GM18861 (cell line): Measurements from ENCODE around the gene F2R.
"Not testable (repeated sequence)": the region's sequence is repeated elsewhere in the genome, so short reads cannot be mapped to it uniquely, and the experiment has no call there.

Source experiments
- ATAC-seq: cut with Tn5 transposase; IDR thresholded peaks from one replicate; pipeline ENCODE4 v1.9.1; 2021; ENCODE audit not compliant: unreplicated experiment

The F2R gene

DNA sequence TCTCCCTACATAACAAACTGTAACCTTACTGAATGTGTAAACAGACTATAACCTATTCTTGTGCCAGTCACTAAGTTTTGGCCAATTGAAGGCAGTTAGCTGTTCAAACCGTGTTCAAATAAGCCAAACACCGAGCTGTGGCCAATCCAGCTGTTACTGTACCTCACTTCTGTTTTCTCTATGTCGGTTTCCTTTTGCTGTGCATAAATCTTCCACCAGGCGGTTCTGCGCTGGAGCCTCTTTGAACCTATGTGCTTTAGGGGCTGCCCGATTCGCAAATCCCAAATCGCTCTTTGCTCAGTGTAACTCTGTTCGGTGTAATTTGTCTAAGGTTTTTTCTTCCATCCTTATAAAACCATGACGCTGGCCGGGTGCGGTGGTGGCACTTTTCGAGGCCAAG lies 31.8 kb downstream of the F2R start:
- no peak for ATAC-seq

DNA sequence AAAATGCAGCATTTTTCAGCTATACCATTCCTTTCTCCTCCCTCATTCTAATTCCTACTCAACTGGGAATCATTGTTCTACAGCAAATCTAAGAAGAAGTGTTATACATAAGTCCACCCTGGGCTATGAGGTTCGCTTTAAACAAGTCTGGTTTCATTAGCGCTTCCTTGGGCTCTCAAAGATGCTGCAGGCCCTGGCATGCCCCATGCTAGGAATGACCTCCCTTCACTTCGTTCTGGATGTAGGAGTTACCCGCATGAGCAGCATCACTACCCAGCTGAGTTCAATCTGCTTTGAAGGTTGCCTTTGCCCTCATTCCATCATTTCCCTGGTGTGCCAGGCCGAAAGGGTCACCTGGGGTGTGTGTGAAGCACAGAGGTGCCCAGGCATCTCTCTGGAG lies 35.4 kb downstream of the F2R start:
- ATAC-seq = no peak

DNA sequence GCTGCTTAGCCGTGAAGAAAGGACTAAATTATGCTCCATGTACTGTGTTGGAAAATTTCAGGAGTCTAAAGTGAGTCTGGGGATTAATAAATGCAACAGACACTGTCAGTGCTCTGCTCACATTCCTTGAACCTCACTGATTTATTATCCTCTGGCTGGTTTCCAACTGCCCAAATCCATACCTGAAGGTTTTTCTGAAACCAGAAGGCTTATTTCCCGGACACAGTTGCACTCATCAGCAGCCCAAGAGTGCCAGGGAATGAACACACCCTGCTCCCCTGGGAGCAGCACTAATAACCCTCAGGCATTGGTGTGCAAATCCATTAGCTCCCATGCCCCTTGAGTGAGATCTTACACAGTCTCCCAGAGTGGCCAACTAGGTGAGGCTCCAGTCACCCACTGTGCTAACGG lies 38.7 kb downstream of the F2R start:
- no peak for ATAC-seq

DNA sequence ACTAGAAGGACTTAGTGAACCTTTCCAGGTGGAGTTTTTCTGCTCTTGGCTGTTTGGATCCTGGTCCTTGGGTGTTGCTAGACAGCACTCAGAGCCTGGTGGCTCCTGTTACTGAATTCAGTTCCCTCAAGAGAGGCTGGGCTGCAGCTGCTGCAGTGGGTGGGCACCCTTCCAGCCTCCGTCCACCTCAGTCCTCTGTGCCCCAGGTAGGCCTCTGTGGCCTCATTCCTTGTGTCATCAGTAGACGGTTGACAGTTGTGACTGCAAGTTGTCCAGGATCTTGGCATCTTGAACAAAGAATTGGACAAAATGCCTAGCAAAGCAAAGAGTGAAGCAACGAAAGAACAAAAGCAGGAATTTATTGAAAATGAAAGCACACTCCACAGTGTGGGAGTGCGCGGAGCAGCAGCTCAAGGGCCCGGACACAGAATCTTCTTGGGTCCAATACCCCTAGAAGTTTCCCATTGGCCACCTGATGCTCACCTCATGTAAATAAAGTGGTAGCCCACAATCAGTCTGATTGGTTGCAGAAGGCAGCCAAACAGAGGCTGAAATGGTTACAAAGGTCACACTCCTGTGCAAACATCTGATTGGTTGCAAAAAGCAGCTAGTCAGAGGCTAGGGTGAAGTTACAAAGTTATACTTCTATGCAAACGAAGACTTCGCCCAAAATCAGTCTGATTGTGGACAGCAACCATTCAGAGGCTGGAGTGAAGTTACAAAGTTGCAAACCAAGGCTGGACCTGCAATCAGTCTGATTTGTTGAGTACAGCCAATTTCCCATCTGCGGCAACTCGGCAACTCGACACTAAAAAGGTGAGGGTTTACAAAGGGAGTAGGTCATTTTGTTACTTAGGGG lies 40.1 kb downstream of the F2R start:
- ATAC-seq = no peak

DNA sequence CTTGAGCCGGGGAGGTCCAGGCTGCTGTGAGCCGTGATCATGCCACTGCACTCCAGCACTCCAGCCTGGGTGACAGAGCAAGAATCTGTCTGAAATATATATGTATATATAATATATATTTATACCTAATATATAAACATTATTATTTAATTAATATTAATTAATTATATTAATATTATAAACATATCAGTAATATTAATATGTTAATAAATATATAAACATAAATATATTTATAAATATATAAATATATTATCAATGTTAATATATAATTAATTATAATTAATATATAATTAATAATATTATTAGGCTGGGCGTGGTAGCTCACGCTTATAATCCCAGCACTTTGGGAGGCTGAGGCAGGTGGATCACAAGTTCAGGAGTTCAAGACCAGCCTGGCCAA lies 41.1 kb downstream of the F2R start:
- ATAC-seq = no peak

DNA sequence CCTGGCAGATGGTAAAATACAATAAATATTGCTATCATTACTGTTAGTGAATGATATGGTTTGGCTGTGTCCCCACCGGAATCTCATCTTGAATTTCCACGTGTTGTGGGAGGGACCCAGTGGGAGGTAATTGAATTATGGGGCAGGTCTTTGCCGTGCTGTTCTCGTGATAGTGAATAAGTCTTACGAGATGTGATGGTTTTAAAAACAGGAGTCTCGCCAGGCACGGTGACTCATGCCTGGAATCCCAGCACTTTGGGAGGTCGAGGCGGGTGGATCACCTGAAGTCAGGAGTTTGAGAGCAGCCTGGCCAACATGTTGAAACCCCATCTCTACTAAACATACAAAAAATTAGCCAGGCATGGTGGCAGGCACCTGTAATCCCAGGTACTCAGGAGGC lies 45.2 kb downstream of the F2R start:
- ATAC-seq = not testable (repeated sequence)

DNA sequence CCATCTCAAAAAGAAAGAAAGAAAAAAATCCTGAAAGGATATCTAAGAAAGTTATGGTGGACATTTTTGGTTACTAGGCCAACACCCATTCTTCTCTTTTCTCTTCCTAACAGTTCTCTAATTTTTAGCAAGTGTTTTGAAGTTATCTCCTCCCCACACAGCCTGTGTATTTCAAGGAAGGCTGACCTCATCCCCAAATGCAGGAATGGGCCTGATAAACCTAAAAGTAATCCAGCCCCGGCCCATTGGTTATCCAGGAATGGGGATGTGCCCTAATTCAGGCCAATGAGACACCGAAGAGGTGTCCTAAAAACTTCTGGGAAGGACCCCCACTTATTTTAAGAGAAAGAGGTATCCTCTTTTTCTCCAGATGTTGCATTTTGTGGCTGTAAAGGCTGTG lies 46.6 kb downstream of the F2R start:
- no peak for ATAC-seq

DNA sequence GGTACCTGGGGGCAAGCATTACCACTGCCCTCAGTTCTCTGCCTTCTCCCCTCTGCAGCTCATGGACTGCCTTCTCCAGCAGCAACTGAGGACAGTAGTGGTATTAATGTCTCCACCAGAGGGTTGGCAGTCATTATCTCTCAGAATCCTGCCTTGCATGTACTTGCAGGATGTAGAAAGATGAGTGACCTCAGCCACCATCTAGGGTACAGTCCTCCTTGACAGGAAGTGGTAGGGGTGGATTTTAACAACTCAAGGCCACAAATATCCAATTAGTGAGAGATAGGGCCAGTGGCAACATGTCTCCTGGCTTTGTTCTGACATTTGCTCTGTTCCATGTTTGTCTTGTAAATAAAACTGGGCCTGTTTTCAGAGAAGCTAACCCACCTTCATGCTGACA lies 47.2 kb downstream of the F2R start:
- ATAC-seq = no peak

DNA sequence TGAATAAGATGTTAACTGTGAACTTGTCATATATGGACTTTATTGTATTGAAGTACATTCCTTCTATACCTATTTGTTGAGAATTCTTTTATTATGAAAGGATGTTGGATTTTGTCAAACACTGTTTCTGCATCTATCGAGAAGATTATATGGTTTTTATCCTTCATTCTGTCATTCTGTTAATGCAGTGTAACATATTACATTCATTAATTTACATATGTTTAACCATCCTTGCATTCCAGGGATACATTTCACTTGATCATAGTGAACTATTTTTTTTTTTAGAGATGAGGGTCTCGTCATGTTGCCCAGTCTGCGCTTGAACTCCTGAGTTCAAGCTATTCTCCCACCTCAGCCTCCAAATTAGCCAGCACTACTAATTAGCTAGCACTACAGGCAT lies 48.4 kb downstream of the F2R start:
- ATAC-seq = no peak

DNA sequence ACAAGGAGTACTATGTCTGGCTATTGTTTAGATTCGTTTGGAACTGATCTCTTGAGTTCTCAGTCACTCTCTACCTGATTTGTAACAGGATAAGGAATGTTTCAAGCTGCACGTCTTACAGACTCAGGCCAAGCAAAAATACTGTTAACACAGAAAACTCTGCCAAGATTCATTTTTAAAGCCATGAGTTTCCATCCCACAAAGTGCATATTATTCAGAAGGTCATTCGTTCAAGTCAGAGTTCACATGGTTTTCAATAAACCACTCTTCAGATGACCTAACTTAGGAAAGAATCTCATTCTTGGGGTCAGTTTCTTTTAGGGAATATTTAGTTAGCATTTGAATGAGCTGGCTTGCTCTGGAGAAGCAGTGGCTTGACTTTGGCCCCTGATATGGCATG lies 49.3 kb downstream of the F2R start:
- no peak for ATAC-seq

DNA sequence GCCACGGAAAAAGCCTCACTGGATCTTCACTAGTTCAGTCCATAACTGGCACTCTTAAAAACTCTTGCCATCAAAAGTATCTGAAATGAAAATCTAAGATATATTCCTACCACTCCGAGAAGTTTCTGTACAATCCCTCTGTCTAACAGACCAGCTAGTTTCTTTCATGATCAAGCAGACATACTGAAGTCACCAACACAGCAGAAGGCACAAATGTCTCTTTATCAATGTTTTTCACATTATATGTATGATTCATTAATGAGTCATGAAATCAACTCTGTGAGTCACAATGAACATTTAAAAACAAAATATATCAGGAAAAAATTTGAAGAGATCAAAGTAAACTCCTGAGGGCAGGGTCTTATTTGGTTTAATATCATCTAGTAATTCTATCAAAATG lies 50.8 kb downstream of the F2R start:
- no peak for ATAC-seq

DNA sequence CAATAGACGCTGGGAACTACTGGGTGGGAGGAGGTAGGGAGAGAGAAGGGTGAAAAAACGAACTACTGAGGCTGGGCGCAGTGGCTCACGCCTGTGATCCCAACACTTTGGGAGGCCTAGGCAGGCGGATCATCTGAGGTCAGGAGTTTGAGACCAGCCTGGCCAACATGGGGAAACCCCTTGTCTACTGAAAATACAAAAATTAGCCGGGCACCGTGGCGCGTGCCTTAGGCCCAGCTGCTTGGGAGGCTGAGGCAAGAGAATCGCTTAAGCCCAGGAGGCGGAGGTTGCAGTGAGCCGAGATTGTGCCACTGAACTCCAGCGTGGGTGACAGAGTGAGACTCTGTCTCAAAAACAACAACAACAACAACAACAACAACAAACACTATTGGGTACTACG lies 55.1 kb downstream of the F2R start:
- ATAC-seq = not testable (repeated sequence)

DNA sequence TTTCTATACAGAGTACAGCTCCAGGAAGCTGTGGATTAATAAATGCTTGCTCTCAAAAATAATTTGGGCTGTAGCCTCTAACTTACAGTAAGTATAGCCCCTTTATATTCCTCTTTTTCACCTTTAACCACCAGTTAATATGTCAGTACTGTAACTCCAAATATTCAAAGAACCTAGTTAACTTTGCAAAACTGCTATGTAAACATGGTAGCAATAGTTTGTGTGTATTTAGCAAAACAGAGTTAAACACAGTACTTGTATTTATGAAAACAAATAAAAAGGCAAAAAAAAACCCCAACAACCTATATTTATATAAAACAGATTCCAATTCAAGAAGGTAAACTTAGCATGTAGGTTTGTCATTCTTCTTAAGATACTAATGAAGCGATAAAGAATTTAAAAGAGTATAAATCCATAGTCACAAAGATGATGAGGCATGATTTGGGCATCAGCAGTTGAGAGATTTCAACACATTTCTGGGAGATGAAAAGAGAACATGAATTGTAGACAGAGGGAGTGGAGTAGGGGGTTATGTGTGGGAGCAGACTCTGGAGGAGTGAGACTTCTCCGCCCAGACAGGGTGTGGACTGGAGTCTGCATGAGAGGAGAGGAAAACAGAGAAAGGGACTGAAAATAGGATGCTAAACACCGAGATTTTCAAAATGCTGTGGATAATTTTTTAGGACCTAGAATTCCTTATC lies 55.9 kb downstream of the F2R start:
- no peak for ATAC-seq

DNA sequence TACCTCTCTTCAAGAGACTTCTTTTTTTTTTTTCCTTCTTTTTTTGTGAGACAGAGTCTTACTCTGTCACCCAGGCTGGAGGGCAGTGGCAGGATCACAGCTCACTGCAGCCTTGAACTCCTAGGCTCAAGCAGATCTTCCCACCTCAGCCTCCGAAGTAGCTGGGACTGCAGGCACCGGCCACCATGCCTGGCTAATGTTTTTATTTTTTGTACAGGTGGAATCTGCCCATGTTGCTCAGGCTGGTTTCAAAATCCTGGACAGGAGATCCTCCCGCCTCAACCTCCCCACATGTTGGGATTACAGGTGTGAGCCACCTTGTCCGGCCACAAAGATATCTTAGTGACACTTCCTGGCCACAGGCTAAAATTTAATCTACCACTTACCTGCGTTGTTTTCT lies 60.0 kb downstream of the F2R start:
- ATAC-seq = no peak

DNA sequence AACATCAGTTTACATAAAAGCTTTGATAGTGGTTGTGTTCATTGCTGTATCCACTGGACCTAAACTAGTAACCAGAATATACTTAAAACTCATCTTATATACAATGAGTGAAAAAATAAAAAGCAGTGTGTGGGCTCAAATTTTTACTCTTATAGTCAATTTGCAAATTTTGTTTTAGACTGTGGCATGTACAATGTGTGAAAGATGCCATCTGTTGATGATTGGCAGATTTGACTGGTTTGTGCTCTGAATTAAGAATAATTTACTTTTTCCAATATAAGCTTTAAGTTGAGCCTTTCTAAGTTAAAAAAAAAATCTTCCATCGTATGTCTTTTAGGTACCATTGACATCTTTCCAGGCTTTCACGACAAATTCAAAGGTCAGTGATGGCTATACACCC lies 60.5 kb downstream of the F2R start:
- ATAC-seq = no peak

DNA sequence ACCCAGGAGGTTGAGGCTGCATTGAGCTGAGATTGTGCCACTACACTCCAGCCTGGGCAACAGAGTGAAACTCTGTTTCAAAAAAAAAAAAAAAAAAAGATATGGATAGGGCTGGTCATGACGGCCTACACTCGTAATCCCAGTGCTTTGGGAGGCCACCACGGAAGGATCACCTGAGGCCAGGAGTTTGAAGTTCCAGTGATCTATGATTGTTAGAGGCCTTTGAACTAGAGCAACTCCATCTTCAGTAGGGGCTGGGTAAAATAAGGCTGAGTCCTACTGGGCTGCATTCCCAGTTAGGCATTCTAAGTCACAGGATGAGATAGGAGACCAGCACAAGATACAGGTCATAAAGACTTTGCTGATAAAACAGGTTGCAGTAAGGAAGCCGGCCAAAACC lies 64.7 kb downstream of the F2R start:
- not testable (repeated sequence) for ATAC-seq

DNA sequence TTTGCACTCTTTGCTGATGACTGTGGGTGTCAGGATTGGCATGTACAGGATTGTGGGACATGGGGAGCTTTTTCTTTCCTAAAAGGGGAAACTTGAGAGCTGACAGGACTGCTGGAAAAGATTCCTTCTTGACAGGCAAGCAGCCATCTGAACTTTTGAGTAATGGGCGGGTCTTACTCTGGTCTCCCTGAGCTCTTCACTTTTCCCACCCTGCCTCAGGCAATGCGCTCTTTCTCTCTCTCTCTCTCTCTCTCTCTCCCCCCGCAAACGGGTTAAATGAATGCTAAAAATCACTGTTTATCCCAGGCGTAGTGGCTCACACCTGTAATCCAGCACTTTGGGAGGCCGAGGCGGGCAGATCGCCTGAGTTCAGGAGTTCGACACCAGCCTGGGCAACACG lies 65.8 kb downstream of the F2R start:
- ATAC-seq = no peak

DNA sequence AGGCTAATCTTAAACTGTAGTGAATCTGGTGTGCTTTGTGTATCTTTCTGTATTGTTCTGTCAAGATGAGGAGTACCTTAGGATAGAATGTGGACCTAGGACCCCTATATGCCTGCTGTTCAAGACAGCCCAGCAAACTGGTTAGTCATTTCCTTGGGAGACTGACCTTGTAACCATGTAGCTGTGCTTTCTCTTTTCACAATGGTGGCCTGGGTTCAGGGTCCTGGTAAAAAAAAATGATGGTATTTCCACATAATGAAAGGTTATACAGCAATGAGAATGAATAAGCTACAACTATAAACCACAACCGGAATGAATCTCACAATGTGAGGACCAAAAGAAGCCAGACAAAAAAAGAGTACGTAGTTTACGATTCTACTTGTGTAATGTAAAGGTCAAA lies 66.5 kb downstream of the F2R start:
- no peak for ATAC-seq
